Stimulated activated CD8-positive, alpha-beta memory T cell treated with anti-CD3 and anti-CD28 coated beads, Interleukin-7, amount 100 ng/mL, for 4 hours (primary cell): Measurements from ENCODE around the gene LRRC57.
A peak's percentile ranks its signal among the peaks of the same experiment; 100 is the strongest.

ENCODE experiments used
- DNase-seq, 2 donors: peaks; one replicate each; pipeline ENCODE4 v3.0.0-alpha.2; 2020; ENCODE audit warnings: low read depth in 2 of 2

The LRRC57 gene

DNA sequence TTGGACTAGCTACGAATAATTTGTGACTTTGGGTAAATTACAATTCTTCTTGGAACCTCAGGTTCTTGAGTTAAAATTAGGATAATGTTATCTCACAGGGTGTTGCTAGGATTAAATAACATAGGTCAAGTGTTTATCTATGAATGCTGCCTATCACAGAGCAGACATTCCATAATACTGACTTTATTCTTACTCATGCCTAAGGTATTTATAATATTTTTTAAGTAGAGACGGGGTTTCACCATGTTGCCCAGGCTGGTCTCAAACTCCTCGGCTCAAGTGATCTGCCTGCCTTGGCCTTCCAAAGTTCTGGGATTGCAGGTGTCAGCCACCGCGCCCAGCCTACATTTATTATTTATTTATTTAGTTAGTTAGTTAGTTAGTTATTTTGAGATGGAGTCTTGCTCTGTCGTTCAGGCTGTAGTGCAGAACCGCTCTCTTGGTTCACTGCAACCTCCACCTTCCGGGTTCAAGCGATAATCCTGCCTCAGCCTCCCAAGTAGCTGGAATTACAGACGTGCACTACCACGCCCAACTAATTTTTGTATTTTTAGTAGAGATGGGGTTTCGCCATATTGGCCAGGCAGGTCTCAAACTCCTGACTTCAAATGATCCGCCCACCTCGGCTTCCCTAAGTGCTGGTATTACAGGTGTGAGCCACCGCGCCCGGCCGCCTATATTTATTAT, 56.9 kb downstream of the LRRC57 start:
- DNase-seq, result no peak

- peak; percentile 80 to 81 for DNase-seq
Measured at GRCh38 chr15:42490671-42491538, 57.7 kb downstream of the LRRC57 start, which contains the start of gene ZNF106. TSS of gene ZNF106 (minus strand) at chr15:42491141. CDS start at chr15:42472289, 18,852 bp downstream.

DNA sequence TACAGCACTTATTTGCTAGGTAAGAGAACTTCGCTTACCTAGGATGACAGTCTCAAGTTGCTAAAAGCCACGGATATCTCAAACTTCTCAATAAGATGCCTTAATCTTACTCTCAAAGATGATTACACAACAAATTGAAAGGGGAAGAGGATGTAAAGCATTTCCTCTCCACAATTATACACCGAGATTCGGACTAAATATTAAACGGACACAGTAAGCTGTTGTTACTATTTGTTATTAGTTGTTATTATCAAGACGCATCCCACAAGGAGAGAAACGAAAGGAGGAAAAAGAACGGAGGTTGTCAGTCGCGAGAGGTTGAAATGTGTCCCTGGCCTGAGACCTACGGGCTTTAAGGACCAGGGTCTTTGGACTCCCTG, 58.3 kb downstream of the LRRC57 start:
- DNase-seq, result no peak
